Measurements from ENCODE around the gene XRRA1.

XRRA1 gene

GRCh38 chr11:74822170-74822569 is 126.7 kb downstream of the XRRA1 start:
- DNase-seq = no peak

GRCh38 chr11:74820763-74821162 is 128.1 kb downstream of the XRRA1 start:
- no peak for DNase-seq

GRCh38 chr11:74819400-74819799 is 129.5 kb downstream of the XRRA1 start:
- DNase-seq = no peak

- no peak for DNase-seq
Observed at GRCh38 chr11:74818283-74818946, 130.5 kb downstream of the XRRA1 start.

GRCh38 chr11:74816664-74817063 is 132.2 kb downstream of the XRRA1 start:
- DNase-seq = no peak

- no peak for DNase-seq
Observed at GRCh38 chr11:74815966-74816365, 132.9 kb downstream of the XRRA1 start.

- DNase-seq = no peak
Observed at GRCh38 chr11:74809801-74810200, 139.1 kb downstream of the XRRA1 start.

GRCh38 chr11:74806267-74806666 is 142.6 kb downstream of the XRRA1 start:
- DNase-seq = no peak

- no peak for DNase-seq
Observed at GRCh38 chr11:74791333-74792100, 157.4 kb downstream of the XRRA1 start.

Data from central memory CD4-positive, alpha-beta T cell (primary cell).